ENCODE data around the gene FNBP1L. TPM values are rescaled to one million over a fixed set of nuclear protein-coding genes. Genes with fewer than 3 reads are reported as not detected.

FNBP1L gene
- total and polyA plus RNA-seq, 2 of the 8 experiments (the other 6 are each of a cell fraction or from before 2014, with no cell fraction given): 48.9 to 95.9 TPM

DNA sequence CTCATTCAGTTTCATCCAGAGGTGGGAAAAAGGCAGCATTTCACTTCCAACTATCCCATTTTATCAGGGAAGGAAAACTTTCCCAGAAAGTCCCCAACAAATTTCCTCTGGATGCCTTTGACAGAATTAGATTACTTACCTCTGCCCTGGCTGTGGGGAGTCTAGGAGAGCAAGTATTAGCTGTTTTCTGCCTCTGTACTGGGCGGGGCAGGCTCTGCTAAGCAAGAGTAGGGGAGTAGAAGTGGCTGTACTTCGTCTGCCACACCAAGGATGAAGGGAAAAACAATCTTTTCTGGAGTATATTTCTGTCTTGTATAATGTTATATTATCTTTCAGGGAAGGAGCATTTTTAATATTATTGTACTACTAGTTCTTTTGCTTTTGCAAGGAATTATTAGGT lies 78.5 kb downstream of the FNBP1L start (continued):
- TF ChIP-seq CBX5 (IDR thresholded peaks at IDR 0.05; ENCODE audit: low read depth, low read length) (no peak), RAD21 (IDR thresholded peaks at IDR 0.05 in 1 of 2, conservative IDR thresholded peaks at IDR 0.05 in 1 of 2; ENCODE audit: low read depth in 2 of 2, low read length in 2 of 2) (no peak)

All from H1 (cell line).